ENCODE measurements around the gene TNFRSF8. TPM values are rescaled to one million over a fixed set of nuclear protein-coding genes. Genes with fewer than 3 reads are reported as not detected.

Gene TNFRSF8
- total RNA-seq, 1 experiment from 2014 or later: not detected

GRCh38 chr1:12112711-12113161 lies 49.6 kb downstream of the TNFRSF8 start:
- no peak for DNase-seq (ENCODE audit: low read depth in 1 of 2, low spot score in 2 of 2)
- Histone ChIP-seq H3K36me3 (no peaks in the 10 kb centered on the region), H3K4me3 (no peak overlapping the region), H3K27ac (no peak overlapping the region), H3K4me1 (replicated peaks) (peaks cover 8% of the 10 kb centered on the region; the same call in 1 of the 2 replicates), H3K9me3 (replicated peaks) (no peaks in the 10 kb centered on the region), H3K27me3 (replicated peaks) (no peaks in the 10 kb centered on the region)

- H3K27ac ChIP-seq: no peak overlapping the region
- no peak for DNase-seq (ENCODE audit: low read depth in 1 of 2, low spot score in 2 of 2)
Observed at GRCh38 chr1:12113433-12114339, 50.6 kb downstream of the TNFRSF8 start.

GRCh38 chr1:12114340-12114683 lies 51.2 kb downstream of the TNFRSF8 start:
- Histone ChIP-seq H3K4me1 (replicated peaks) (peaks cover 8% of the 10 kb centered on the region; the same call in 1 of the 2 replicates), H3K27ac (no peak overlapping the region), H3K4me3 (no peak overlapping the region), H3K27me3 (replicated peaks) (no peaks in the 10 kb centered on the region), H3K36me3 (no peaks in the 10 kb centered on the region), H3K9me3 (replicated peaks) (no peaks in the 10 kb centered on the region)
- DNase-seq (ENCODE audit: low read depth in 1 of 2, low spot score in 2 of 2): no peak

More at GRCh38 chr1:12113433-12114339, 50.6 kb downstream of the TNFRSF8 start:
- H3K4me3 ChIP-seq: no peak overlapping the region
- no peaks in the 10 kb centered on the region for H3K27me3 ChIP-seq (replicated peaks)
- no peaks in the 10 kb centered on the region for H3K36me3 ChIP-seq
- no peaks in the 10 kb centered on the region for H3K9me3 ChIP-seq (replicated peaks)
- H3K4me1 ChIP-seq (replicated peaks): peaks cover 8% of the 10 kb centered on the region; the same call in 1 of the 2 replicates

GRCh38 chr1:12114916-12115315 lies 51.8 kb downstream of the TNFRSF8 start:
- Histone ChIP-seq H3K27ac (no peak overlapping the region), H3K4me1 (replicated peaks) (peaks cover 8% of the 10 kb centered on the region; the same call in 1 of the 2 replicates), H3K36me3 (no peaks in the 10 kb centered on the region), H3K4me3 (no peak overlapping the region), H3K9me3 (replicated peaks) (no peaks in the 10 kb centered on the region), H3K27me3 (replicated peaks) (no peaks in the 10 kb centered on the region)
- no peak for DNase-seq (ENCODE audit: low read depth in 1 of 2, low spot score in 2 of 2)

- no peaks in the 10 kb centered on the region for H3K36me3 ChIP-seq
- no peaks in the 10 kb centered on the region for H3K4me1 ChIP-seq (replicated peaks)
- DNase-seq (ENCODE audit: low read depth in 1 of 2, low spot score in 2 of 2): no peak
- no peak overlapping the region for H3K27ac ChIP-seq
- H3K9me3 ChIP-seq (replicated peaks): no peaks in the 10 kb centered on the region
- 0 out of 2 replicates have a peak, but pooled peaks cover 4% of the 10 kb centered on the region for H3K27me3 ChIP-seq (replicated peaks)
- H3K4me3 ChIP-seq: no peak overlapping the region
Observed at GRCh38 chr1:12121212-12122003, 58.3 kb downstream of the TNFRSF8 start.

GRCh38 chr1:12123172-12123571 lies 60.1 kb downstream of the TNFRSF8 start:
- Histone ChIP-seq H3K27me3 (replicated peaks) (0 out of 2 replicates have a peak, but pooled peaks cover 4% of the 10 kb centered on the region), H3K4me1 (replicated peaks) (no peaks in the 10 kb centered on the region), H3K9me3 (replicated peaks) (no peaks in the 10 kb centered on the region), H3K27ac (no peak overlapping the region), H3K36me3 (no peaks in the 10 kb centered on the region), H3K4me3 (no peak overlapping the region)
- no peak for DNase-seq (ENCODE audit: low read depth in 1 of 2, low spot score in 2 of 2)

- Histone ChIP-seq H3K4me3 (no peak overlapping the region), H3K27ac (no peak overlapping the region), H3K36me3 (no peaks in the 10 kb centered on the region), H3K9me3 (replicated peaks) (no peaks in the 10 kb centered on the region), H3K27me3 (replicated peaks) (0 out of 2 replicates have a peak, but pooled peaks cover 4% of the 10 kb centered on the region), H3K4me1 (replicated peaks) (no peaks in the 10 kb centered on the region)
- peak; percentile 65 to 74 for DNase-seq (ENCODE audit: low read depth in 1 of 2, low spot score in 2 of 2)
Observed at GRCh38 chr1:12124693-12125421, 61.8 kb downstream of the TNFRSF8 start.

GRCh38 chr1:12125422-12126355 lies 62.6 kb downstream of the TNFRSF8 start:
- Histone ChIP-seq H3K4me3 (no peak overlapping the region), H3K27ac (no peak overlapping the region), H3K9me3 (replicated peaks) (no peaks in the 10 kb centered on the region), H3K36me3 (no peaks in the 10 kb centered on the region), H3K27me3 (replicated peaks) (0 out of 2 replicates have a peak, but pooled peaks cover 4% of the 10 kb centered on the region), H3K4me1 (replicated peaks) (no peaks in the 10 kb centered on the region)
- DNase-seq (ENCODE audit: low read depth in 1 of 2, low spot score in 2 of 2): no peak

- H3K27me3 ChIP-seq (replicated peaks): 0 out of 2 replicates have a peak, but pooled peaks cover 3% of the 10 kb centered on the region
- no peaks in the 10 kb centered on the region for H3K36me3 ChIP-seq
- no peak overlapping the region for H3K27ac ChIP-seq
- H3K4me3 ChIP-seq: no peak overlapping the region
- DNase-seq (ENCODE audit: low read depth in 1 of 2, low spot score in 2 of 2): no peak
- no peaks in the 10 kb centered on the region for H3K4me1 ChIP-seq (replicated peaks)
- no peaks in the 10 kb centered on the region for H3K9me3 ChIP-seq (replicated peaks)
Observed at GRCh38 chr1:12126781-12127180, 63.7 kb downstream of the TNFRSF8 start.

- peaks cover 3% of the 10 kb centered on the region for H3K4me1 ChIP-seq (replicated peaks)
- DNase-seq (ENCODE audit: low read depth in 1 of 2, low spot score in 2 of 2): no peak
- no peaks in the 10 kb centered on the region for H3K27me3 ChIP-seq (replicated peaks)
- no peak overlapping the region for H3K4me3 ChIP-seq
- H3K36me3 ChIP-seq: no peaks in the 10 kb centered on the region
- H3K27ac ChIP-seq: no peak overlapping the region
- no peaks in the 10 kb centered on the region for H3K9me3 ChIP-seq (replicated peaks)
Observed at GRCh38 chr1:12127206-12127810, 64.2 kb downstream of the TNFRSF8 start.

GRCh38 chr1:12128120-12128519 lies 65.0 kb downstream of the TNFRSF8 start:
- Histone ChIP-seq H3K4me1 (replicated peaks) (peaks cover 6% of the 10 kb centered on the region), H3K4me3 (no peak overlapping the region), H3K36me3 (no peaks in the 10 kb centered on the region), H3K27ac (no peak overlapping the region), H3K27me3 (replicated peaks) (no peaks in the 10 kb centered on the region), H3K9me3 (replicated peaks) (no peaks in the 10 kb centered on the region)
- no peak for DNase-seq (ENCODE audit: low read depth in 1 of 2, low spot score in 2 of 2)

GRCh38 chr1:12129624-12130023 lies 66.5 kb downstream of the TNFRSF8 start:
- H3K36me3 ChIP-seq: no peaks in the 10 kb centered on the region
- no peaks in the 10 kb centered on the region for H3K27me3 ChIP-seq (replicated peaks)
- peaks cover 10% of the 10 kb centered on the region for H3K4me1 ChIP-seq (replicated peaks)
- H3K9me3 ChIP-seq (replicated peaks): no peaks in the 10 kb centered on the region
- no peak for DNase-seq (ENCODE audit: low read depth in 1 of 2, low spot score in 2 of 2)
- no peak overlapping the region for H3K27ac ChIP-seq
- no peak overlapping the region for H3K4me3 ChIP-seq
